SK-N-SH treated with all-trans-retinoic acid at 6 μM for 48 hours (cell line): ENCODE results near the gene SAMD10.
A peak's percentile ranks its signal among the peaks of the same experiment; 100 is the strongest.

ENCODE experiments used
- ATAC-seq: fragments of 200-7000 bp; cut with Tn5 transposase; 3 replicates; pipeline ENCODE4 v1.9.1; 2020; ENCODE audit warnings: mild to moderate bottlenecking, moderate library complexity
- ARNTL ChIP-seq: fragments of 450-650 bp; formaldehyde crosslinking; IDR thresholded peaks from 2 replicates; pipeline ENCODE4 v1.5.0; 2020; ENCODE audit warnings: low read depth, mild to moderate bottlenecking, moderate library complexity, borderline replicate concordance
- BACH2 ChIP-seq: fragments of 250-450 bp; sonication (Bioruptor Pico); IDR thresholded peaks from 2 replicates; pipeline ENCODE4 v1.9.0; 2021; ENCODE audit warnings: mild to moderate bottlenecking, borderline replicate concordance
- CREB5 ChIP-seq: fragments of 250-450 bp; sonication (Bioruptor Pico); IDR thresholded peaks from 2 replicates; pipeline ENCODE4 v1.5.1; 2020; ENCODE audit warnings: low read depth, mild to moderate bottlenecking, moderate library complexity
- ESRRG ChIP-seq: fragments of 250-450 bp; sonication (Bioruptor Pico); IDR thresholded peaks from 2 replicates; pipeline ENCODE4 v1.6.1; 2021; ENCODE audit warnings: mild to moderate bottlenecking
- GLIS3 ChIP-seq: fragments of 250-450 bp; sonication (Bioruptor Pico); IDR thresholded peaks from 2 replicates; pipeline ENCODE4 v1.5.0; 2020; ENCODE audit warnings: mild to moderate bottlenecking, moderate library complexity
- OSR1 ChIP-seq: fragments of 250-450 bp; sonication (Bioruptor Pico); IDR thresholded peaks from 2 replicates; pipeline ENCODE4 v1.8.0; 2022; ENCODE audit warnings: moderate library complexity, mild to moderate bottlenecking, inconsistent platforms
- PATZ1 ChIP-seq: fragments of 250-450 bp; sonication (Bioruptor Pico); IDR thresholded peaks from 2 replicates; pipeline ENCODE4 v1.8.0; 2020; ENCODE audit warnings: mild to moderate bottlenecking, moderate library complexity, borderline replicate concordance
- POU6F1 ChIP-seq: fragments of 250-450 bp; sonication (Bioruptor Pico); IDR thresholded peaks from 2 replicates; pipeline ENCODE4 v1.8.0; 2021; ENCODE audit warnings: low read depth, mild to moderate bottlenecking, moderate library complexity, borderline replicate concordance
- PPARA ChIP-seq: fragments of 250-450 bp; sonication (Bioruptor Pico); IDR thresholded peaks from 2 replicates; pipeline ENCODE4 v1.5.0; 2020; ENCODE audit warnings: mild to moderate bottlenecking, borderline replicate concordance
- RARB ChIP-seq: fragments of 250-450 bp; sonication (Bioruptor Pico); IDR thresholded peaks from 2 replicates; pipeline ENCODE4 v1.8.0; 2021; ENCODE audit warnings: mild to moderate bottlenecking, moderate library complexity
- SNAI2 ChIP-seq: fragments of 250-450 bp; sonication (Bioruptor Pico); IDR thresholded peaks from 2 replicates; pipeline ENCODE4 v1.5.0; 2020; ENCODE audit warnings: mild to moderate bottlenecking, moderate library complexity
- TOX ChIP-seq: fragments of 250-450 bp; sonication (Bioruptor Pico); IDR thresholded peaks from 2 replicates; pipeline ENCODE4 v1.8.0; 2021; ENCODE audit warnings: mild to moderate bottlenecking, moderate library complexity, borderline replicate concordance
- TSHZ2 ChIP-seq: fragments of 250-450 bp; sonication (Bioruptor Pico); IDR thresholded peaks from 2 replicates; pipeline ENCODE4 v1.5.0; 2020; ENCODE audit warnings: mild to moderate bottlenecking, moderate library complexity
- ZC3H10 ChIP-seq: fragments of 250-450 bp; sonication (Bioruptor Pico); IDR thresholded peaks from 2 replicates; pipeline ENCODE4 v1.5.1; 2021; ENCODE audit warnings: mild to moderate bottlenecking, moderate library complexity
- ZFP3 ChIP-seq: fragments of 250-450 bp; sonication (Bioruptor Pico); IDR thresholded peaks from 2 replicates; pipeline ENCODE4 v1.5.0; 2020; ENCODE audit warnings: mild to moderate bottlenecking, moderate library complexity
- ZFP30 ChIP-seq: fragments of 450-650 bp; formaldehyde crosslinking; IDR thresholded peaks from 2 replicates; pipeline ENCODE4 v1.5.0; 2022; ENCODE audit warnings: mild to moderate bottlenecking, moderate library complexity
- ZNF565 ChIP-seq: fragments of 450-650 bp; formaldehyde crosslinking; conservative IDR thresholded peaks from 2 replicates; pipeline ENCODE4 v1.5.0; 2020; ENCODE audit warnings: low read depth, mild to moderate bottlenecking, moderate library complexity
- ZNF8 ChIP-seq: fragments of 450-650 bp; formaldehyde crosslinking; IDR thresholded peaks from 2 replicates; pipeline ENCODE4 v1.5.0; 2020; ENCODE audit warnings: mild to moderate bottlenecking, moderate library complexity

SAMD10 gene

GRCh38 chr20:63934271-63935068, 45.0 kb downstream of the SAMD10 start:
- TF ChIP-seq ESRRG (CRISPR knock-in tag) (no peak), ZFP30 (CRISPR knock-in tag) (no peak), BACH2 (CRISPR knock-in tag) (no peak), ZNF8 (CRISPR knock-in tag) (no peak), TOX (CRISPR knock-in tag) (no peak), ARNTL (CRISPR knock-in tag) (no peak), ZC3H10 (no peak), RARB (CRISPR knock-in tag) (no peak), POU6F1 (CRISPR knock-in tag) (no peak), GLIS3 (no peak), ZFP3 (CRISPR knock-in tag) (no peak), SNAI2 (CRISPR knock-in tag) (no peak), ZNF565 (no peak), PPARA (CRISPR knock-in tag) (no peak), OSR1 (no peak)
- peak; percentile 39; the same call in 1 of the 3 replicates for ATAC-seq

GRCh38 chr20:63933646-63934045, 45.8 kb downstream of the SAMD10 start:
- ATAC-seq = no peak
- no peak for TF ChIP-seq PATZ1 (CRISPR knock-in tag)
- TF ChIP-seq PPARA (CRISPR knock-in tag) = no peak
- TF ChIP-seq ZC3H10 = no peak
- TF ChIP-seq ARNTL (CRISPR knock-in tag) = no peak
- TF ChIP-seq POU6F1 (CRISPR knock-in tag) = no peak
- no peak for TF ChIP-seq CREB5 (CRISPR knock-in tag)

- TF ChIP-seq ARNTL (CRISPR knock-in tag) (no peak), TSHZ2 (CRISPR knock-in tag) (no peak), ZC3H10 (no peak), ZFP3 (CRISPR knock-in tag) (no peak), PPARA (CRISPR knock-in tag) (no peak)
- ATAC-seq = no peak
Observed at GRCh38 chr20:63932606-63933160, 46.8 kb downstream of the SAMD10 start.
